Lower leg skin (tissue), 3 donors: ENCODE data around the gene PDSS2.

ENCODE experiments used
- POLR2A ChIP-seq, 2 donors: fragments of 450-650 bp; IDR thresholded peaks; one replicate each; pipeline ENCODE4 v1.6.1; 2016 to 2017; ENCODE audit warnings: antibody characterized with exemption in 2 of 2, mild to moderate bottlenecking in 1 of 2, moderate library complexity in 1 of 2
- TF ChIP-seq, protein P1 (sequence below), 3 donors: fragments of 450-650 bp; IDR thresholded peaks; one replicate each; pipeline ENCODE4 v1.5.1; 2016; ENCODE audit warnings: antibody characterized with exemption in 3 of 3, mild to moderate bottlenecking in 3 of 3, moderate library complexity in 2 of 3

DNA sequence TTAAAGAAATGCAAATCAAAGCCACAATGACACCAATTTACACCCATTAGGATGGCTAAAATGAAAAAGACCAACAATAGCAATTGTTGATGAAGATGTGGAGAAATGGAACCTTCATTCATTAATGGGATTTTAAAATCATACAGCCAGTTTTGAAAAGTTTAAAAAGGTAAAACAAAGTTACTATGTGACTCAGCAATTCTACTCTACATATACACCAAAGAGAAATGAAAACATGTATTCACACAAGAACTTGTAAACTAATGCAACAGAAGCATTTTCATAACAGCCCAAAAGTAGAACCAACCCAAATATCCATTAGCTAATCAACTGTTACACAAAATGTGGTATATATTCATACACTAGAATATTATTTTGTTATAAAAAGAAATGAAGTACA lies 75.7 kb downstream of the PDSS2 start:
- no peak for TF ChIP-seq POLR2A (IDR thresholded peaks at IDR 0.05)
- TF ChIP-seq, protein P1, sequence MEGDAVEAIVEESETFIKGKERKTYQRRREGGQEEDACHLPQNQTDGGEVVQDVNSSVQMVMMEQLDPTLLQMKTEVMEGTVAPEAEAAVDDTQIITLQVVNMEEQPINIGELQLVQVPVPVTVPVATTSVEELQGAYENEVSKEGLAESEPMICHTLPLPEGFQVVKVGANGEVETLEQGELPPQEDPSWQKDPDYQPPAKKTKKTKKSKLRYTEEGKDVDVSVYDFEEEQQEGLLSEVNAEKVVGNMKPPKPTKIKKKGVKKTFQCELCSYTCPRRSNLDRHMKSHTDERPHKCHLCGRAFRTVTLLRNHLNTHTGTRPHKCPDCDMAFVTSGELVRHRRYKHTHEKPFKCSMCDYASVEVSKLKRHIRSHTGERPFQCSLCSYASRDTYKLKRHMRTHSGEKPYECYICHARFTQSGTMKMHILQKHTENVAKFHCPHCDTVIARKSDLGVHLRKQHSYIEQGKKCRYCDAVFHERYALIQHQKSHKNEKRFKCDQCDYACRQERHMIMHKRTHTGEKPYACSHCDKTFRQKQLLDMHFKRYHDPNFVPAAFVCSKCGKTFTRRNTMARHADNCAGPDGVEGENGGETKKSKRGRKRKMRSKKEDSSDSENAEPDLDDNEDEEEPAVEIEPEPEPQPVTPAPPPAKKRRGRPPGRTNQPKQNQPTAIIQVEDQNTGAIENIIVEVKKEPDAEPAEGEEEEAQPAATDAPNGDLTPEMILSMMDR (IDR thresholded peaks at IDR 0.05) = no peak
